HCT116 (cell line): ENCODE data around the gene CD22. TPM values are rescaled to one million over a fixed set of nuclear protein-coding genes. Genes with fewer than 3 reads are reported as not detected.

Experiments used
- ATAC-seq: fragments of 200-7000 bp; cut with Tn5 transposase; 2 replicates; pipeline ENCODE4 v1.9.1; 2020; ENCODE audit warnings: mild to moderate bottlenecking, moderate library complexity
- BruUV-seq: library from RNA; stranded (reverse); fragments of 400-500 nt; replicated peaks from 2 replicates; lab custom pipeline; 2021; lab: Mats Ljungman, UMichigan
- CTCF ChIA-PET: fragments of 300-600 bp; sonication (Branson Sonifier 250); formaldehyde crosslinking; loops from one replicate; lab custom pipeline; 2021; ENCODE audit warnings: antibody characterized with exemption; lab: Charles Lee
- POLR2A ChIA-PET: fragments of 300-600, 350-600 bp; sonication (Branson Sonifier 250); formaldehyde crosslinking; loops from one replicate; lab custom pipeline; 2021; ENCODE audit warnings: antibody characterized with exemption; lab: Charles Lee
- RAD21 ChIA-PET, 2 experiments: fragments of 300-600 bp; sonication (Branson Sonifier 250); formaldehyde crosslinking; loops; one replicate each; lab custom pipeline; 2023; ENCODE audit warnings: low total read pairs in 2 of 2; ENCODE audit not compliant: uncharacterized antibody in 2 of 2, unreplicated experiment in 2 of 2, low non-redundant PET in 1 of 2; lab: Charles Lee
- DNase-seq: peaks from one replicate; pipeline ENCODE4 v3.0.0-alpha.2; 2010; ENCODE audit warnings: low read depth, low spot score
- H2AFZ ChIP-seq: fragments of 200-600 bp; shearing (Covaris generic), sonication (generic); 2 replicates; pipeline ENCODE4 v1.6.1; 2017; ENCODE audit warnings: low read depth, mixed run types, mixed read lengths, antibody characterized with exemption, low read length; ENCODE audit not compliant: poor library complexity, severe bottlenecking
- H3K27ac ChIP-seq: 2 replicates; pipeline ENCODE4 v1.5.1; 2012; ENCODE audit warnings: low read depth, low read length
- H3K27me3 ChIP-seq: fragments of 200-600 bp; sonication (generic); 2 replicates; pipeline ENCODE4 v1.6.1; 2016; ENCODE audit warnings: mixed run types, low read length, mixed read lengths; ENCODE audit not compliant: insufficient read depth
- H3K36me3 ChIP-seq, 2 experiments: fragments of 200-500 bp in 1 of 2; fragments of 200-600 bp in 1 of 2; sonication (Bioruptor generic) in 1 of 2; sonication (generic) in 1 of 2; 2 replicates each; pipeline versions ENCODE4 v1.5.1 to v1.6.1; 2014 to 2016; ENCODE audit warnings: low read length in 2 of 2, inconsistent platforms in 1 of 2, mixed read lengths in 1 of 2, mixed run types in 1 of 2; ENCODE audit not compliant: insufficient read depth in 2 of 2, control insufficient read depth in 1 of 2
- H3K4me1 ChIP-seq, 2 experiments: fragments of 200-600 bp in 1 of 2; sonication (generic) in 1 of 2; 2 replicates each; pipeline versions ENCODE4 v1.5.1 to v1.6.1; 2012 to 2017; ENCODE audit warnings: low read length in 2 of 2, inconsistent platforms in 1 of 2, mild to moderate bottlenecking in 1 of 2, mixed read lengths in 1 of 2, mixed run types in 1 of 2, moderate library complexity in 1 of 2; ENCODE audit not compliant: insufficient read depth in 2 of 2, control insufficient read depth in 1 of 2
- H3K4me2 ChIP-seq: fragments of 200-600 bp; sonication (generic); 2 replicates; pipeline ENCODE4 v1.6.1; 2017; ENCODE audit warnings: mixed run types, low read length, mixed read lengths
- H3K4me3 ChIP-seq, 2 experiments: fragments of 200-600 bp in 1 of 2; sonication (generic) in 1 of 2; replicated peaks in 1 of 2; 2 replicates each; pipeline ENCODE4 v1.5.1; 2011 to 2016; ENCODE audit warnings: low read length in 2 of 2, control low read depth in 1 of 2, low read depth in 1 of 2, mild to moderate bottlenecking in 1 of 2, mixed read lengths in 1 of 2, mixed run types in 1 of 2
- H3K79me2 ChIP-seq: fragments of 200-600 bp; sonication (generic); 2 replicates; pipeline ENCODE4 v1.6.1; 2017; ENCODE audit warnings: mild to moderate bottlenecking, mixed run types, low read length, moderate library complexity, mixed read lengths; ENCODE audit not compliant: insufficient read depth
- H3K9ac ChIP-seq: fragments of 200-600 bp; sonication (generic); 2 replicates; pipeline ENCODE4 v1.6.1; 2016; ENCODE audit warnings: low read length, mixed read lengths
- H3K9me2 ChIP-seq: fragments of 200-600 bp; sonication (generic), shearing (Covaris generic); 2 replicates; pipeline ENCODE4 v1.6.1; 2017; ENCODE audit warnings: mixed run types, mild to moderate bottlenecking, moderate library complexity; ENCODE audit not compliant: insufficient read depth
- H3K9me3 ChIP-seq, 2 experiments: fragments of 200-500 bp in 1 of 2; fragments of 200-600 bp in 1 of 2; sonication (Bioruptor generic) in 1 of 2; sonication (generic) in 1 of 2; 2 replicates each; pipeline ENCODE4 v1.6.1; 2014 to 2017; ENCODE audit warnings: low read length in 2 of 2, mixed read lengths in 2 of 2, inconsistent platforms in 1 of 2, low read depth in 1 of 2, mild to moderate bottlenecking in 1 of 2, mixed run types in 1 of 2, moderate library complexity in 1 of 2; ENCODE audit not compliant: control insufficient read depth in 1 of 2, insufficient read depth in 1 of 2
- H4K20me1 ChIP-seq: fragments of 200-600 bp; sonication (generic), shearing (Covaris generic); 2 replicates; pipeline ENCODE4 v1.6.1; 2017; ENCODE audit warnings: mixed run types, mild to moderate bottlenecking, moderate library complexity; ENCODE audit not compliant: insufficient read depth
- CBX3 ChIP-seq: IDR thresholded peaks from 2 replicates; pipeline ENCODE4 v1.6.1; 2012; ENCODE audit warnings: low read depth
- CEBPB ChIP-seq: IDR thresholded peaks from 2 replicates; pipeline ENCODE4 v1.6.1; 2012; ENCODE audit warnings: low read depth
- ELF1 ChIP-seq: IDR thresholded peaks from 2 replicates; pipeline ENCODE4 v1.6.1; 2012; ENCODE audit warnings: low read depth, borderline replicate concordance
- EZH2 ChIP-seq: fragments of 200-600 bp; sonication (generic); IDR thresholded peaks from 2 replicates; pipeline ENCODE4 v1.6.1; 2017; ENCODE audit warnings: antibody characterized with exemption, mixed run types
- EZH2phosphoT487 ChIP-seq: fragments of 200-600 bp; IDR thresholded peaks from 2 replicates; pipeline ENCODE4 v1.6.1; 2018; ENCODE audit warnings: antibody characterized with exemption, borderline replicate concordance
- FOSL1 ChIP-seq: IDR thresholded peaks from 2 replicates; pipeline ENCODE4 v1.6.1; 2012; ENCODE audit warnings: low read depth
- JUND ChIP-seq: IDR thresholded peaks from 2 replicates; pipeline ENCODE4 v1.6.1; 2012
- MAX ChIP-seq: IDR thresholded peaks from 2 replicates; pipeline ENCODE4 v1.6.1; 2012
- RAD21 ChIP-seq: IDR thresholded peaks from 2 replicates; pipeline ENCODE4 v1.6.1; 2012; ENCODE audit warnings: low read depth, mild to moderate bottlenecking
- SRF ChIP-seq: IDR thresholded peaks from 2 replicates; pipeline ENCODE4 v1.6.1; 2012; ENCODE audit warnings: low read depth
- TCF7L2 ChIP-seq: IDR thresholded peaks from 2 replicates; pipeline ENCODE4 v1.7.0; 2011; ENCODE audit warnings: borderline replicate concordance, inconsistent platforms; ENCODE audit not compliant: insufficient read depth, insufficient read length; ENCODE audit errors: extremely low read depth
- YY1 ChIP-seq: IDR thresholded peaks from 2 replicates; pipeline ENCODE4 v1.6.1; 2011; ENCODE audit warnings: low read length, low read depth, moderate library complexity, mild to moderate bottlenecking; ENCODE audit not compliant: insufficient replicate concordance; ENCODE audit errors: extremely low read depth
- ZFX ChIP-seq: fragments of 450-650 bp; IDR thresholded peaks from 2 replicates; pipeline ENCODE4 v1.6.1; 2017
- ZNF274 ChIP-seq: fragments of 200-500 bp; sonication (Bioruptor generic); IDR thresholded peaks from 2 replicates; pipeline ENCODE4 v1.6.1; 2014; ENCODE audit warnings: mild to moderate bottlenecking, low read depth, low read length, inconsistent platforms
- intact Hi-C: fragments of 100-400 bp; cut with micrococcal nuclease; formaldehyde crosslinking; loops from 2 replicates; pipeline ENCODE4 v1.10.0; 2022
- total RNA-seq: library from RNA; stranded (reverse); gene quantifications from one replicate; pipeline ENCODE4 v1.2.1, GENCODE V29; 2021; ENCODE audit not compliant: unreplicated experiment
- TF ChIP-seq, protein P1 (sequence below): IDR thresholded peaks from 2 replicates; pipeline ENCODE4 v1.6.1; 2012; ENCODE audit warnings: low read depth
- TF ChIP-seq, protein P2 (sequence below): IDR thresholded peaks from 2 replicates; pipeline ENCODE4 v1.6.1; 2012

Gene CD22
- total RNA-seq, 1 experiment from 2014 or later: 7.0 TPM

- no peak overlapping the region for H3K4me3 ChIP-seq
- CTCF ChIA-PET: no interaction called here
Measured at GRCh38 chr19:35314031-35314430, 15.0 kb upstream of the CD22 start.

GRCh38 chr19:35314858-35315470 lies 14.0 kb upstream of the CD22 start:
- no TSS peak for BruUV-seq
- H3K36me3 ChIP-seq: no peaks in the 10 kb centered on the region
- H4K20me1 ChIP-seq: no peaks in the 10 kb centered on the region
- no peak overlapping the region for H3K4me2 ChIP-seq
- DNase-seq (no peak), ATAC-seq (no peak)
- H3K9me2 ChIP-seq: no peaks in the 10 kb centered on the region
- RAD21 ChIA-PET: no interaction called here
- intact Hi-C loops: no loop called here
- peaks cover 22 to 52% of the 10 kb centered on the region in 2 experiments for H3K4me1 ChIP-seq
- H3K27me3 ChIP-seq: no peaks in the 10 kb centered on the region
- H3K79me2 ChIP-seq: no peaks in the 10 kb centered on the region
- POLR2A ChIA-PET: no interaction called here
- CTCF ChIA-PET: interaction anchor here (0.7 to 1.5 kb wide), 2 partner anchors 9 to 45 kb away, joined by 3 to 4 read pairs; no protein-coding TSS in a partner anchor
- H3K4me3 ChIP-seq: no peak overlapping the region
- H3K9me3 ChIP-seq: no peaks in the 10 kb centered on the region
- no peak overlapping the region for H3K9ac ChIP-seq
- no peak overlapping the region for H2AFZ ChIP-seq
- no peak overlapping the region for H3K27ac ChIP-seq
- TF ChIP-seq EZH2: no peak
- no peak for TF ChIP-seq CEBPB
- TF ChIP-seq CBX3: no peak
- no peak for TF ChIP-seq SRF
- TF ChIP-seq, protein P1, sequence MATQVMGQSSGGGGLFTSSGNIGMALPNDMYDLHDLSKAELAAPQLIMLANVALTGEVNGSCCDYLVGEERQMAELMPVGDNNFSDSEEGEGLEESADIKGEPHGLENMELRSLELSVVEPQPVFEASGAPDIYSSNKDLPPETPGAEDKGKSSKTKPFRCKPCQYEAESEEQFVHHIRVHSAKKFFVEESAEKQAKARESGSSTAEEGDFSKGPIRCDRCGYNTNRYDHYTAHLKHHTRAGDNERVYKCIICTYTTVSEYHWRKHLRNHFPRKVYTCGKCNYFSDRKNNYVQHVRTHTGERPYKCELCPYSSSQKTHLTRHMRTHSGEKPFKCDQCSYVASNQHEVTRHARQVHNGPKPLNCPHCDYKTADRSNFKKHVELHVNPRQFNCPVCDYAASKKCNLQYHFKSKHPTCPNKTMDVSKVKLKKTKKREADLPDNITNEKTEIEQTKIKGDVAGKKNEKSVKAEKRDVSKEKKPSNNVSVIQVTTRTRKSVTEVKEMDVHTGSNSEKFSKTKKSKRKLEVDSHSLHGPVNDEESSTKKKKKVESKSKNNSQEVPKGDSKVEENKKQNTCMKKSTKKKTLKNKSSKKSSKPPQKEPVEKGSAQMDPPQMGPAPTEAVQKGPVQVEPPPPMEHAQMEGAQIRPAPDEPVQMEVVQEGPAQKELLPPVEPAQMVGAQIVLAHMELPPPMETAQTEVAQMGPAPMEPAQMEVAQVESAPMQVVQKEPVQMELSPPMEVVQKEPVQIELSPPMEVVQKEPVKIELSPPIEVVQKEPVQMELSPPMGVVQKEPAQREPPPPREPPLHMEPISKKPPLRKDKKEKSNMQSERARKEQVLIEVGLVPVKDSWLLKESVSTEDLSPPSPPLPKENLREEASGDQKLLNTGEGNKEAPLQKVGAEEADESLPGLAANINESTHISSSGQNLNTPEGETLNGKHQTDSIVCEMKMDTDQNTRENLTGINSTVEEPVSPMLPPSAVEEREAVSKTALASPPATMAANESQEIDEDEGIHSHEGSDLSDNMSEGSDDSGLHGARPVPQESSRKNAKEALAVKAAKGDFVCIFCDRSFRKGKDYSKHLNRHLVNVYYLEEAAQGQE: no peak
- no peak for TF ChIP-seq ZNF274
- no peak for TF ChIP-seq FOSL1
- no peak for TF ChIP-seq ZFX
- TF ChIP-seq RAD21: no peak
- TF ChIP-seq ELF1: no peak
- TF ChIP-seq, protein P2, sequence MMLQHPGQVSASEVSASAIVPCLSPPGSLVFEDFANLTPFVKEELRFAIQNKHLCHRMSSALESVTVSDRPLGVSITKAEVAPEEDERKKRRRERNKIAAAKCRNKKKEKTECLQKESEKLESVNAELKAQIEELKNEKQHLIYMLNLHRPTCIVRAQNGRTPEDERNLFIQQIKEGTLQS: no peak
- no peak for TF ChIP-seq MAX
- TF ChIP-seq YY1: no peak
- TF ChIP-seq TCF7L2: no peak
- TF ChIP-seq EZH2phosphoT487: no peak
- TF ChIP-seq JUND: no peak

More at GRCh38 chr19:35314031-35314430, 15.0 kb upstream of the CD22 start:
- ATAC-seq (no peak), DNase-seq (no peak)
- intact Hi-C loops: no loop called here
- Histone ChIP-seq H3K9me2 (no peaks in the 10 kb centered on the region), H3K9ac (no peak overlapping the region), H4K20me1 (no peaks in the 10 kb centered on the region), H2AFZ (no peak overlapping the region), H3K27me3 (no peaks in the 10 kb centered on the region), H3K36me3 (no peaks in the 10 kb centered on the region), H3K27ac (no peak overlapping the region), H3K4me1 (peaks cover 16 to 50% of the 10 kb centered on the region in 2 experiments), H3K79me2 (no peaks in the 10 kb centered on the region), H3K9me3 (no peaks in the 10 kb centered on the region), H3K4me2 (peak overlapping the region; percentile 37)
- POLR2A ChIA-PET: no interaction called here
- RAD21 ChIA-PET: no interaction called here
- no TSS peak for BruUV-seq
- TF ChIP-seq RAD21 (no peak), CBX3 (no peak), MAX (no peak), SRF (no peak)
